ENCODE data around the gene SH3RF3. TPM values are rescaled to one million over a fixed set of nuclear protein-coding genes. Genes with fewer than 3 reads are reported as not detected.

SH3RF3 gene
- total RNA-seq, 1 donor from 2014 or later, result 0.28 TPM

DNA sequence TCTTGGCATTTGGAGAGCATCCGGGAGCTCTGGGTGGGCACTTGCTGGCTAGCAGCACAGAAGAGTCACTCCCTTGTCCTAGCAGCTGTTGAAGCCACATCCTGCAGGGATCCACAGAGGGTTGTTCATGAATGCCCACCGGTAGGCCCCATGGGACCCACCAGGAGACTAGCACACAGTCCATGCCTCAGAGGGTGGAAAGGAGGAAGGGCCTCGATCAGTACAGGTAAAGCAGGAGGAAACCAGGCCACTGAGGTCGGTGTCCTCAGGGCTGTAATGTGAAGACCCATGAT is 279.0 kb downstream of the SH3RF3 start:
- H3K4me1 Mint-ChIP-seq, result peaks cover 52% of the 10 kb centered on the region
- H3K27me3 Mint-ChIP-seq (ENCODE audit: insufficient read depth, low read depth), result peaks cover 14% of the 10 kb centered on the region
- Histone ChIP-seq H3K36me3 (no peaks in the 10 kb centered on the region), H3K4me3 (no peak overlapping the region), H3K4me2 (no peak overlapping the region), H3K9ac (no peak overlapping the region), H4K20me1 (ENCODE audit: low read depth) (no peaks in the 10 kb centered on the region), H3K27me3 (no peaks in the 10 kb centered on the region), H3K9me3 (ENCODE audit: low read depth) (no peaks in the 10 kb centered on the region), H3K4me1 (peaks cover 18% of the 10 kb centered on the region), H3F3A (ENCODE audit: low read depth) (peaks cover 12% of the 10 kb centered on the region), H3K27ac (no peak overlapping the region), H3K79me2 (ENCODE audit: low read depth) (no peaks in the 10 kb centered on the region), H2AFZ (replicated peaks) (no peak overlapping the region)
- H3K4me3 Mint-ChIP-seq, result peak overlapping the region; percentile 24
- no peaks in the 10 kb centered on the region for H3K36me3 Mint-ChIP-seq
- DNase-seq (ENCODE audit: low spot score), result no peak
- peak overlapping the region; percentile 60 for H3K27ac Mint-ChIP-seq
- H3K9me3 Mint-ChIP-seq, result no peaks in the 10 kb centered on the region
- TF ChIP-seq, protein P1, sequence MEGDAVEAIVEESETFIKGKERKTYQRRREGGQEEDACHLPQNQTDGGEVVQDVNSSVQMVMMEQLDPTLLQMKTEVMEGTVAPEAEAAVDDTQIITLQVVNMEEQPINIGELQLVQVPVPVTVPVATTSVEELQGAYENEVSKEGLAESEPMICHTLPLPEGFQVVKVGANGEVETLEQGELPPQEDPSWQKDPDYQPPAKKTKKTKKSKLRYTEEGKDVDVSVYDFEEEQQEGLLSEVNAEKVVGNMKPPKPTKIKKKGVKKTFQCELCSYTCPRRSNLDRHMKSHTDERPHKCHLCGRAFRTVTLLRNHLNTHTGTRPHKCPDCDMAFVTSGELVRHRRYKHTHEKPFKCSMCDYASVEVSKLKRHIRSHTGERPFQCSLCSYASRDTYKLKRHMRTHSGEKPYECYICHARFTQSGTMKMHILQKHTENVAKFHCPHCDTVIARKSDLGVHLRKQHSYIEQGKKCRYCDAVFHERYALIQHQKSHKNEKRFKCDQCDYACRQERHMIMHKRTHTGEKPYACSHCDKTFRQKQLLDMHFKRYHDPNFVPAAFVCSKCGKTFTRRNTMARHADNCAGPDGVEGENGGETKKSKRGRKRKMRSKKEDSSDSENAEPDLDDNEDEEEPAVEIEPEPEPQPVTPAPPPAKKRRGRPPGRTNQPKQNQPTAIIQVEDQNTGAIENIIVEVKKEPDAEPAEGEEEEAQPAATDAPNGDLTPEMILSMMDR (IDR thresholded peaks at IDR 0.05), result no peak
- TF ChIP-seq EZH2phosphoT487 (IDR thresholded peaks at IDR 0.05) (no peak), EZH2 (IDR thresholded peaks at IDR 0.05) (no peak)

DNA sequence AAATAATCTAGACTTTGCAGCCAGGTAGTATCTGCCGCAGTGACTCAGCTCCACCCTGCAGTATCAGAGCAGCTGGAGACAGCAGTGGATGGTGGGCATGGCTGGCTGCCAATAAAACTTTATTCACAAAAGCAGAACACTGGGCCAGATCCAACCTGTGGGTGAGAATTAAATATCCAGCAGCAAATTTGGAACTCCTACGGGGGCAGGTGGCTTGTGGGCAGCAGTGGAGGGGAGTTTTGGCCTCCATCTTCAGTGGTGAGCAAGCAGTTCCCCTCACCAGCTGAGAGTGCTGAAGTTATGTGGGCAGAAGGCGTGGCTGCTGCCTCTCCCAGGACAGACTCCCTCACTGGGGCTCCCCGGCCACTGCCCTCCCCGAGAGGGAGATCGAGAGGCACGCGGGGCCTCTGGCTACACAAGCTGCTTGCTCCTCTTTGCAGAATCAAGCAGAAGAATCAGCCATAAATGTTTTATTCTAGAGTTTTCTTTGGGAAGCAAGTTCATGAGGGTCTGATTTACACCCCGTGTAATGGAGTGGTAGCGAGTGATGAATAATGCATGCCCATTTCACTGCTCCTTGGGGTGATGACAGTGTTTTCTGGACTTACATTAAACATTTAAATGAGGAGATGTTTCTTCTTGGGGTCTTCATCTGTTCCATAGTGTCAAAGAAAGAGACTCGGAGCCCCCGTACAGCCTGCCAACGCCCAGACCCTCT is 280.5 kb downstream of the SH3RF3 start:
- no peak for DNase-seq (ENCODE audit: low spot score)
- no peaks in the 10 kb centered on the region for H4K20me1 ChIP-seq (ENCODE audit: low read depth)
- H3F3A ChIP-seq (ENCODE audit: low read depth), result peaks cover 12% of the 10 kb centered on the region

DNA sequence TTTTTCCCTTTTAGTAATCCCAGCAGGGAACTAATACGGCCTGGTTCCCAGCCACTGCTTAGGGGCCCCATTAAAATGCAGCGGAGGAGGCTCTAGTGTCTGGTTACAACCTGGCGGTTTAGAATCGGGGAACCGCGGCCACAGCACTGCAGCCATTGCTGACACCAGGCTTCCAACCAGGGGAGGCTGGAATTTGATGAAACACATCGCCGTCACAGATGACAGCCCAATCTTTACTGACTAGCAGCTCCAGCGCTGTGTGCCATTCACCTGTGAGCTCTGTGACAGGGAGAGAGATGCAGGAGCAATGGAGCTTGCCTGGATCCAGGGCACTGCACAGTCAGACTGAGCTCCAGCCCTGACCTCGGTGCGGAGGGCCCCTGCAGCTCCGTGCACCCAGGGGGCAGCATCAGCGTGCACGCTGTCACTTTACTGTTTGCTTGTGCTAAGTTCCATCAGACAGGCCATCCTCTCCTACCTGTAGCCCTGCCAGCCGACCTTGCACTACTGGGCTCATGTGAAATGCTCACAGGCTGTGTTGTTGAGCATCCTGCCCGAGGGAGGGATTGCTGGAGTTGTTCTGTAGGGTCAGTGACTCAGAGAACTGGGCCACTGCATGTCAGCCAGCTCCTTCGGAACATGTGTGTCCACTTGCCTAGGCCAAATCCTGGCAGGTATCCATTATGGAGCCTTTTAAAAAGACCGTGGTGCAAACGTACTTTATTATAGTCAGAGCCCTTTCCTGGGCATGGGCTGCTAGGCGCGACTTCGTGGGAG is 281.2 kb downstream of the SH3RF3 start:
- Mint-ChIP-seq H3K4me1 (peaks cover 47% of the 10 kb centered on the region), H3K4me3 (peak overlapping the region; percentile 62), H3K36me3 (peaks cover 7% of the 10 kb centered on the region), H3K27ac (no peak overlapping the region), H3K27me3 (ENCODE audit: insufficient read depth, low read depth) (peaks cover 17% of the 10 kb centered on the region), H3K9me3 (no peaks in the 10 kb centered on the region)
- TF ChIP-seq EZH2phosphoT487 (IDR thresholded peaks at IDR 0.05) (no peak), EZH2 (IDR thresholded peaks at IDR 0.05) (no peak)
- Histone ChIP-seq H3K4me1 (peaks cover 18% of the 10 kb centered on the region), H3K27ac (no peak overlapping the region), H3K4me3 (no peak overlapping the region), H3F3A (ENCODE audit: low read depth) (peaks cover 12% of the 10 kb centered on the region), H2AFZ (replicated peaks) (no peak overlapping the region), H3K79me2 (ENCODE audit: low read depth) (no peaks in the 10 kb centered on the region), H4K20me1 (ENCODE audit: low read depth) (no peaks in the 10 kb centered on the region), H3K9me3 (ENCODE audit: low read depth) (no peaks in the 10 kb centered on the region), H3K36me3 (no peaks in the 10 kb centered on the region), H3K4me2 (peak overlapping the region; percentile 70), H3K27me3 (no peaks in the 10 kb centered on the region), H3K9ac (no peak overlapping the region)
- peak; percentile 85 for DNase-seq (ENCODE audit: low spot score)

More for the DNA sequence above, 280.5 kb downstream of the SH3RF3 start:
- peak overlapping the region; percentile 70 for H3K4me2 ChIP-seq
- no peak overlapping the region for H3K4me3 ChIP-seq
- Mint-ChIP-seq H3K4me3 (peak overlapping the region; percentile 62), H3K27ac (no peak overlapping the region), H3K4me1 (peaks cover 47% of the 10 kb centered on the region), H3K36me3 (peaks cover 5% of the 10 kb centered on the region), H3K27me3 (ENCODE audit: insufficient read depth, low read depth) (peaks cover 17% of the 10 kb centered on the region), H3K9me3 (no peaks in the 10 kb centered on the region)
- H3K9me3 ChIP-seq (ENCODE audit: low read depth), result no peaks in the 10 kb centered on the region
- peaks cover 18% of the 10 kb centered on the region for H3K4me1 ChIP-seq
- no peak overlapping the region for H3K27ac ChIP-seq
- no peaks in the 10 kb centered on the region for H3K27me3 ChIP-seq
- no peak overlapping the region for H2AFZ ChIP-seq (replicated peaks)
- H3K9ac ChIP-seq, result no peak overlapping the region
- TF ChIP-seq, protein P1 (IDR thresholded peaks at IDR 0.05), result no peak
- TF ChIP-seq EZH2phosphoT487 (IDR thresholded peaks at IDR 0.05) (no peak), EZH2 (IDR thresholded peaks at IDR 0.05) (no peak)
- no peaks in the 10 kb centered on the region for H3K79me2 ChIP-seq (ENCODE audit: low read depth)
- H3K36me3 ChIP-seq, result no peaks in the 10 kb centered on the region
